B cell (primary cell): ENCODE data around the gene PCDHGB6. TPM values are rescaled to one million over a fixed set of nuclear protein-coding genes. Genes with fewer than 3 reads are reported as not detected.
"Not testable (repeated sequence)": the region's sequence is repeated elsewhere in the genome, so short reads cannot be mapped to it uniquely, and the experiment has no call there.

ENCODE experiments used
- ATAC-seq: fragments of 200-7000 bp; cut with Tn5 transposase; one replicate; pipeline ENCODE4 v1.10.0; 2021; ENCODE audit warnings: low read depth, mild to moderate bottlenecking, moderate number of reproducible peaks, moderate library complexity
- CTCF ChIA-PET: fragments of 350-600 bp; sonication (Branson Sonifier 250); formaldehyde crosslinking; loops from one replicate; lab custom pipeline; 2021; ENCODE audit warnings: antibody characterized with exemption, inconsistent platforms; lab: Charles Lee
- POLR2A ChIA-PET: fragments of 350-600 bp; sonication (Branson Sonifier 250); formaldehyde crosslinking; loops from one replicate; lab custom pipeline; 2021; ENCODE audit warnings: antibody characterized with exemption; lab: Charles Lee
- DNase-seq: peaks from one replicate; pipeline ENCODE4 v3.0.0; 2013
- H2AFZ ChIP-seq: 2 replicates; pipeline ENCODE4 v1.6.1; 2012; ENCODE audit warnings: mild to moderate bottlenecking, low read depth, low read length; ENCODE audit not compliant: insufficient read depth, poor library complexity, severe bottlenecking
- H3K27ac ChIP-seq, 2 donors: 1 replicate in 1 of 2; 2 replicates in 1 of 2; pipeline ENCODE4 v1.5.1; 2012 to 2013; ENCODE audit warnings: low read length in 2 of 2, mild to moderate bottlenecking in 2 of 2, moderate library complexity in 1 of 2
- H3K27me3 ChIP-seq, 4 experiments: fragments of 200-600 bp in 1 of 4; sonication (generic) in 1 of 4; replicated peaks in 1 of 4; 1 replicate in 2 of 4; 2 replicates in 2 of 4; pipeline versions ENCODE4 v1.6.1 to v1.7.0; 2013 to 2016; ENCODE audit warnings: low read length in 3 of 4, mild to moderate bottlenecking in 2 of 4, mixed read lengths in 1 of 4, moderate library complexity in 1 of 4; ENCODE audit not compliant: insufficient read depth in 4 of 4, control insufficient read depth in 3 of 4; ENCODE audit errors: control extremely low read depth in 1 of 4
- H3K36me3 ChIP-seq, 2 experiments: replicated peaks in 1 of 2; 1 replicate in 1 of 2; 2 replicates in 1 of 2; pipeline versions ENCODE4 v1.6.1 to v1.7.1; 2013; ENCODE audit warnings: low read length in 1 of 2; ENCODE audit not compliant: insufficient read depth in 2 of 2, control insufficient read depth in 1 of 2; ENCODE audit errors: control extremely low read depth in 1 of 2, extremely low read depth in 1 of 2
- H3K4me1 ChIP-seq, 2 donors: fragments of 200-600 bp in 1 of 2; sonication (generic) in 1 of 2; 1 replicate in 1 of 2; 2 replicates in 1 of 2; pipeline versions ENCODE4 v1.5.1 to v1.6.1; 2013 to 2017; ENCODE audit warnings: low read length in 2 of 2; ENCODE audit not compliant: control insufficient read depth in 2 of 2, insufficient read depth in 2 of 2
- H3K4me2 ChIP-seq: replicated peaks from 2 replicates; pipeline ENCODE3; 2012; ENCODE audit warnings: mild to moderate bottlenecking, low read depth, low read length; ENCODE audit not compliant: poor library complexity, severe bottlenecking
- H3K4me3 ChIP-seq, 5 experiments: fragments of 200-600 bp in 1 of 5; sonication (generic) in 1 of 5; 1 replicate in 3 of 5; 2 replicates in 2 of 5; pipeline versions ENCODE4 v1.5.1 to v1.7.0; 2011 to 2016; ENCODE audit warnings: low read length in 4 of 5, mild to moderate bottlenecking in 4 of 5, low read depth in 2 of 5, control low read depth in 1 of 5, moderate library complexity in 1 of 5; ENCODE audit not compliant: insufficient read depth in 1 of 5; ENCODE audit errors: control extremely low read depth in 1 of 5, extremely low read depth in 1 of 5
- H3K79me2 ChIP-seq: fragments of 200-600 bp; sonication (generic); one replicate; pipeline ENCODE4 v1.6.0; 2016; ENCODE audit warnings: low read length; ENCODE audit not compliant: control insufficient read depth, insufficient read depth
- H3K9ac ChIP-seq: fragments of 200-600 bp; sonication (generic); 2 replicates; pipeline ENCODE4 v1.6.1; 2017; ENCODE audit warnings: mild to moderate bottlenecking, low read length, moderate library complexity
- H3K9me3 ChIP-seq, 3 donors: one replicate each; pipeline versions ENCODE4 v1.6.1 to v1.7.1; 2013; ENCODE audit warnings: low read length in 2 of 3; ENCODE audit not compliant: control insufficient read depth in 2 of 3, insufficient read depth in 1 of 3; ENCODE audit errors: control extremely low read depth in 1 of 3
- H4K20me1 ChIP-seq: 2 replicates; pipeline ENCODE4 v1.6.0; 2012; ENCODE audit warnings: mild to moderate bottlenecking, low read length; ENCODE audit not compliant: insufficient read depth, control insufficient read depth, poor library complexity, severe bottlenecking
- H3K27ac Mint-ChIP-seq: one replicate; pipeline ENCODE4 v1.8.0; 2021; ENCODE audit warnings: mixed read lengths
- H3K27me3 Mint-ChIP-seq: one replicate; pipeline ENCODE4 v1.8.0; 2021; ENCODE audit warnings: mixed read lengths
- H3K4me1 Mint-ChIP-seq: one replicate; pipeline ENCODE4 v1.8.0; 2021; ENCODE audit warnings: mixed read lengths
- H3K4me3 Mint-ChIP-seq: one replicate; pipeline ENCODE4 v1.8.0; 2021; ENCODE audit warnings: mixed read lengths
- H3K9me3 Mint-ChIP-seq: one replicate; pipeline ENCODE4 v1.8.0; 2022; ENCODE audit warnings: mixed read lengths; ENCODE audit not compliant: insufficient read depth
- CTCF ChIP-seq: fragments of 200-600 bp; IDR thresholded peaks from one replicate; pipeline ENCODE4 v1.8.0; 2022; ENCODE audit warnings: antibody characterized with exemption, mild to moderate bottlenecking
- WGBS: methylation state at CpG from one replicate; pipeline ENCODE4 v1.1.5; 2013; ENCODE audit warnings: missing lambda C conversion rate; ENCODE audit not compliant: insufficient coverage; 5-methylcytosine and 5-hydroxymethylcytosine counted together
- intact Hi-C: fragments of 100-400 bp; cut with micrococcal nuclease; formaldehyde crosslinking; loops from one replicate; pipeline ENCODE4 v1.10.0; 2022
- polyA plus RNA-seq: library from polyadenylated mRNA; depleted of rRNA; stranded (reverse); fragments of >200 nt; gene quantifications from 2 replicates; pipeline ENCODE4 v1.2.3, GENCODE V29; 2012
- total RNA-seq, 2 donors: library from RNA; stranded (reverse); fragments of 120-200 nt in 1 of 2; gene quantifications; 1 replicate in 1 of 2; 2 replicates in 1 of 2; pipeline versions ENCODE4 v1.2.3 to v1.2.4, GENCODE V29; 2013 to 2022

PCDHGB6 gene
- total and polyA plus RNA-seq, 2 donors (not counting 1 experiment from before 2014, with no cell fraction given) = 0.33 to 2.1 TPM

DNA sequence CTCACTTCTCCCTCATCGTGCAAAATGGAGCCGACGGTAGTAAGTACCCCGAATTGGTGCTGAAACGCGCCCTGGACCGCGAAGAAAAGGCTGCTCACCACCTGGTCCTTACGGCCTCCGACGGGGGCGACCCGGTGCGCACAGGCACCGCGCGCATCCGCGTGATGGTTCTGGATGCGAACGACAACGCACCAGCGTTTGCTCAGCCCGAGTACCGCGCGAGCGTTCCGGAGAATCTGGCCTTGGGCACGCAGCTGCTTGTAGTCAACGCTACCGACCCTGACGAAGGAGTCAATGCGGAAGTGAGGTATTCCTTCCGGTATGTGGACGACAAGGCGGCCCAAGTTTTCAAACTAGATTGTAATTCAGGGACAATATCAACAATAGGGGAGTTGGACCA is 23.5 kb downstream of the PCDHGB6 start:
- DNase-seq = peak; percentile 56
- peak; percentile 31 for ATAC-seq
- H3K27ac Mint-ChIP-seq = peak overlapping the region; percentile 29
- H3K9ac ChIP-seq = peak overlapping the region; percentile 34
- peaks cover 40% of the 10 kb centered on the region for H3K27me3 Mint-ChIP-seq
- no peaks in the 10 kb centered on the region for H3K36me3 ChIP-seq
- H3K79me2 ChIP-seq = no peaks in the 10 kb centered on the region
- no peak for TF ChIP-seq CTCF
- WGBS = 24% methylated on average over 37 of the region's 37 CpGs
- ChIA-PET CTCF (interaction anchor here (1.0 to 4.4 kb wide), 19 partner anchors 10 to 676 kb away, joined by 3 to 68 read pairs (median 10); partner anchors contain the start of genes PCDHGA10, PCDHGA11, PCDHGB6 and PCDHGB7), POLR2A (interaction anchor here (1.6 kb wide), 1 partner anchor 133 kb away, joined by 7 read pairs; no protein-coding TSS in a partner anchor)
- H2AFZ ChIP-seq = peak overlapping the region; percentile 49
- peak overlapping the region; percentile 86 for H3K4me3 Mint-ChIP-seq
- H3K4me1 ChIP-seq = peaks cover 15 to 17% of the 10 kb centered on the region in 2 donors
- peak overlapping the region in 4 of 5 experiments; percentile 30 to 35 (median 32) for H3K4me3 ChIP-seq
- no peak overlapping the region for H3K27ac ChIP-seq
- H3K4me1 Mint-ChIP-seq = peaks cover 7% of the 10 kb centered on the region
- peaks cover 0 to 52% (median 26%) of the 10 kb centered on the region in 3 donors for H3K9me3 ChIP-seq
- peaks cover 3% of the 10 kb centered on the region for H3K9me3 Mint-ChIP-seq
- peak overlapping the region; percentile 38 for H3K4me2 ChIP-seq
- peaks cover 0 to 52% (median 24%) of the 10 kb centered on the region in 4 experiments for H3K27me3 ChIP-seq
- intact Hi-C loops = loop anchor here (2.0 kb wide), 1 partner anchor 188 kb away; the partner anchor contains the start of gene DIAPH1
- H4K20me1 ChIP-seq = no peaks in the 10 kb centered on the region

DNA sequence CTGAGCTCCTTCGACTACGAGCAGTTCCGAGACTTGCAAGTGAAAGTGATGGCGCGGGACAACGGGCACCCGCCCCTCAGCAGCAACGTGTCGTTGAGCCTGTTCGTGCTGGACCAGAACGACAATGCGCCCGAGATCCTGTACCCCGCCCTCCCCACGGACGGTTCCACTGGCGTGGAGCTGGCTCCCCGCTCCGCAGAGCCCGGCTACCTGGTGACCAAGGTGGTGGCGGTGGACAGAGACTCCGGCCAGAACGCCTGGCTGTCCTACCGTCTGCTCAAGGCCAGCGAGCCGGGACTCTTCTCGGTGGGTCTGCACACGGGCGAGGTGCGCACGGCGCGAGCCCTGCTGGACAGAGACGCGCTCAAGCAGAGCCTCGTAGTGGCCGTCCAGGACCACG is 24.5 kb downstream of the PCDHGB6 start:
- H3K79me2 ChIP-seq, H3K27ac ChIP-seq, H3K27ac Mint-ChIP-seq, H3K4me1 Mint-ChIP-seq, H3K4me3 ChIP-seq, H3K36me3 ChIP-seq, POLR2A ChIA-PET, ATAC-seq, DNase-seq, H3K9me3 Mint-ChIP-seq, intact Hi-C loops, H3K4me2 ChIP-seq, H4K20me1 ChIP-seq, H3K9ac ChIP-seq: not testable (repeated sequence)
- CTCF ChIA-PET = interaction anchor here (2.4 to 4.4 kb wide), 4 partner anchors 11 to 126 kb away, joined by 15 to 31 read pairs (median 20); partner anchors contain the start of genes PCDHGA10, PCDHGA11 and PCDHGB7
- Histone ChIP-seq H3K4me1 (peaks cover 15 to 17% of the 10 kb centered on the region in 2 donors), H2AFZ (peak overlapping the region; percentile 49), H3K27me3 (peaks cover 0 to 43% (median 20%) of the 10 kb centered on the region in 4 experiments), H3K9me3 (peaks cover 0 to 50% (median 26%) of the 10 kb centered on the region in 3 donors)
- WGBS = 44% methylated on average over 27 of the region's 38 CpGs
- peaks cover 33% of the 10 kb centered on the region for H3K27me3 Mint-ChIP-seq
- H3K4me3 Mint-ChIP-seq = peak overlapping the region; percentile 86

DNA sequence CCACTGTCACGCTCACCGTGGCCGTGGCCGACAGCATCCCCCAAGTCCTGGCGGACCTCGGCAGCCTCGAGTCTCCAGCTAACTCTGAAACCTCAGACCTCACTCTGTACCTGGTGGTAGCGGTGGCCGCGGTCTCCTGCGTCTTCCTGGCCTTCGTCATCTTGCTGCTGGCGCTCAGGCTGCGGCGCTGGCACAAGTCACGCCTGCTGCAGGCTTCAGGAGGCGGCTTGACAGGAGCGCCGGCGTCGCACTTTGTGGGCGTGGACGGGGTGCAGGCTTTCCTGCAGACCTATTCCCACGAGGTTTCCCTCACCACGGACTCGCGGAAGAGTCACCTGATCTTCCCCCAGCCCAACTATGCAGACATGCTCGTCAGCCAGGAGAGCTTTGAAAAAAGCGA is 24.9 kb downstream of the PCDHGB6 start:
- H4K20me1 ChIP-seq, H3K36me3 ChIP-seq, H2AFZ ChIP-seq, H3K79me2 ChIP-seq, H3K27ac ChIP-seq, POLR2A ChIA-PET, H3K4me2 ChIP-seq, DNase-seq, H3K4me3 ChIP-seq, H3K9me3 Mint-ChIP-seq, H3K4me3 Mint-ChIP-seq, H3K27ac Mint-ChIP-seq, H3K9ac ChIP-seq, intact Hi-C loops, H3K4me1 Mint-ChIP-seq, ATAC-seq: not testable (repeated sequence)
- H3K27me3 Mint-ChIP-seq = peaks cover 33% of the 10 kb centered on the region
- Histone ChIP-seq H3K27me3 (peaks cover 0 to 39% (median 20%) of the 10 kb centered on the region in 4 experiments), H3K4me1 (peaks cover 15 to 17% of the 10 kb centered on the region in 2 donors), H3K9me3 (peaks cover 0 to 46% (median 26%) of the 10 kb centered on the region in 3 donors)
- WGBS = 40% methylated on average over 22 of the region's 29 CpGs
- CTCF ChIA-PET = interaction anchor here (3.1 kb wide), 1 partner anchor 20 kb away, joined by 15 read pairs; the partner anchor contains the start of gene PCDHGA10
